Smooth muscle cell (in vitro differentiated cells): Measurements from ENCODE around the gene BDP1. TPM values are rescaled to one million over a fixed set of nuclear protein-coding genes. Genes with fewer than 3 reads are reported as not detected.
"Not testable (repeated sequence)": the region's sequence is repeated elsewhere in the genome, so short reads cannot be mapped to it uniquely, and the experiment has no call there.

Experiments
- DNase-seq: peaks from one replicate; lab custom pipeline; 2025; ENCODE audit not compliant: unreplicated experiment; lab: John Stamatoyannopoulos, UW
- H2AFZ ChIP-seq: fragments of 200-600 bp; sonication (generic); 2 replicates; pipeline ENCODE4 v1.6.0; 2016; ENCODE audit warnings: antibody characterized with exemption, low read depth, mild to moderate bottlenecking
- H3F3A ChIP-seq: fragments of 200-600 bp; sonication (generic); 2 replicates; pipeline ENCODE4 v1.6.0; 2017; ENCODE audit warnings: antibody characterized with exemption, low read depth
- H3K27ac ChIP-seq: fragments of 200-600 bp; sonication (generic); 2 replicates; pipeline ENCODE4 v1.5.1; 2016; ENCODE audit warnings: low read depth, mild to moderate bottlenecking
- H3K27me3 ChIP-seq: fragments of 200-600 bp; sonication (generic); 2 replicates; pipeline ENCODE4 v1.6.1; 2016; ENCODE audit warnings: low read depth, mild to moderate bottlenecking
- H3K36me3 ChIP-seq: fragments of 200-600 bp; sonication (generic); 2 replicates; pipeline ENCODE4 v1.5.1; 2016; ENCODE audit warnings: low read depth
- H3K4me1 ChIP-seq: fragments of 200-600 bp; sonication (generic); 2 replicates; pipeline ENCODE4 v1.5.1; 2016; ENCODE audit warnings: low read depth
- H3K4me2 ChIP-seq: fragments of 200-600 bp; sonication (generic); 2 replicates; pipeline ENCODE4 v1.6.0; 2016; ENCODE audit warnings: mild to moderate bottlenecking
- H3K4me3 ChIP-seq: fragments of 200-600 bp; sonication (generic); 2 replicates; pipeline ENCODE4 v1.5.1; 2016; ENCODE audit warnings: mild to moderate bottlenecking
- H3K79me2 ChIP-seq: fragments of 200-600 bp; sonication (generic); 2 replicates; pipeline ENCODE4 v1.6.0; 2016; ENCODE audit warnings: low read depth, mild to moderate bottlenecking
- H3K9ac ChIP-seq: fragments of 200-600 bp; sonication (generic); 2 replicates; pipeline ENCODE4 v1.6.0; 2016; ENCODE audit warnings: low read depth
- H3K9me3 ChIP-seq: fragments of 200-600 bp; sonication (generic); replicated peaks from 2 replicates; pipeline ENCODE4 v1.5.1; 2016; ENCODE audit warnings: low read depth
- H4K20me1 ChIP-seq: fragments of 200-600 bp; sonication (generic); 2 replicates; pipeline ENCODE4 v1.6.0; 2016; ENCODE audit warnings: low read depth
- WGBS: methylation state at CpG from one replicate; pipeline ENCODE4 v1.1.7; 2016; ENCODE audit warnings: low lambda C conversion rate; 5-methylcytosine and 5-hydroxymethylcytosine counted together
- polyA plus RNA-seq: library from polyadenylated mRNA; unstranded; fragments of >200 nt; fragmentation: Nextera tagmentation; extraction: Ambion mirVana; gene quantifications from 2 replicates; pipeline ENCODE4 v1.2.1, GENCODE V29; 2016
- total RNA-seq: library from RNA; depleted of rRNA; stranded (reverse); fragments of >200 nt; gene quantifications from 2 replicates; pipeline ENCODE4 v1.2.3, GENCODE V29; 2014
- TF ChIP-seq, protein P1 (sequence below): fragments of 200-600 bp; sonication (generic); IDR thresholded peaks from 2 replicates; pipeline ENCODE4 v1.5.1; 2017; ENCODE audit warnings: borderline replicate concordance, mild to moderate bottlenecking, antibody characterized with exemption; ENCODE audit not compliant: insufficient read depth, poor library complexity, severe bottlenecking

Gene BDP1
- total and polyA plus RNA-seq, 2 experiments from 2014 or later: 13.5 to 32.8 TPM

DNA sequence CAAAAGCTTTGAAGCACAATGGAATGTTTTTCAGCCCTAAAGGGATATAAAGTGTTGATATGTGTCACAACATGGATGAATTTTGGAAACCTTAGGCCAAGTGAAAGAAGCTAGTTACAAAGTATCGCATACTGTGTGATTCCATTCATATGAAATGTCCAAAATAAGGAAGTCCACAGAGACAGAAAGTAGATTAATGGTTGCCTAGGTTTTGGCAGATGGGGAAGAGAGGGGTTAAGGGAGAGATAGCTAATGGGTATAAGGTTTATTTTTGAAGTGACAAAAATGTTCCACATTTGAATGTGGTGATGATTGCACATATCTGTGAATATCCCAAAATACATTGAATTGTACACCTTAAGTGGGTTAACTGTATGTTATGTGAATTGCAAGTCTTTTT lies 74.2 kb downstream of the BDP1 start:
- Histone ChIP-seq H3K9ac (no peak overlapping the region), H3K27ac (no peak overlapping the region), H3K4me1 (no peaks in the 10 kb centered on the region), H3K79me2 (no peaks in the 10 kb centered on the region), H3F3A (no peaks in the 10 kb centered on the region), H3K9me3 (no peaks in the 10 kb centered on the region), H3K27me3 (no peaks in the 10 kb centered on the region), H4K20me1 (no peaks in the 10 kb centered on the region), H2AFZ (no peak overlapping the region), H3K4me2 (no peak overlapping the region), H3K4me3 (no peak overlapping the region), H3K36me3 (peaks cover 20% of the 10 kb centered on the region)
- DNase-seq: no peak
- TF ChIP-seq, protein P1, sequence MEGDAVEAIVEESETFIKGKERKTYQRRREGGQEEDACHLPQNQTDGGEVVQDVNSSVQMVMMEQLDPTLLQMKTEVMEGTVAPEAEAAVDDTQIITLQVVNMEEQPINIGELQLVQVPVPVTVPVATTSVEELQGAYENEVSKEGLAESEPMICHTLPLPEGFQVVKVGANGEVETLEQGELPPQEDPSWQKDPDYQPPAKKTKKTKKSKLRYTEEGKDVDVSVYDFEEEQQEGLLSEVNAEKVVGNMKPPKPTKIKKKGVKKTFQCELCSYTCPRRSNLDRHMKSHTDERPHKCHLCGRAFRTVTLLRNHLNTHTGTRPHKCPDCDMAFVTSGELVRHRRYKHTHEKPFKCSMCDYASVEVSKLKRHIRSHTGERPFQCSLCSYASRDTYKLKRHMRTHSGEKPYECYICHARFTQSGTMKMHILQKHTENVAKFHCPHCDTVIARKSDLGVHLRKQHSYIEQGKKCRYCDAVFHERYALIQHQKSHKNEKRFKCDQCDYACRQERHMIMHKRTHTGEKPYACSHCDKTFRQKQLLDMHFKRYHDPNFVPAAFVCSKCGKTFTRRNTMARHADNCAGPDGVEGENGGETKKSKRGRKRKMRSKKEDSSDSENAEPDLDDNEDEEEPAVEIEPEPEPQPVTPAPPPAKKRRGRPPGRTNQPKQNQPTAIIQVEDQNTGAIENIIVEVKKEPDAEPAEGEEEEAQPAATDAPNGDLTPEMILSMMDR: no peak
- 90% methylated on average over 1 of the region's 1 CpG for WGBS

DNA sequence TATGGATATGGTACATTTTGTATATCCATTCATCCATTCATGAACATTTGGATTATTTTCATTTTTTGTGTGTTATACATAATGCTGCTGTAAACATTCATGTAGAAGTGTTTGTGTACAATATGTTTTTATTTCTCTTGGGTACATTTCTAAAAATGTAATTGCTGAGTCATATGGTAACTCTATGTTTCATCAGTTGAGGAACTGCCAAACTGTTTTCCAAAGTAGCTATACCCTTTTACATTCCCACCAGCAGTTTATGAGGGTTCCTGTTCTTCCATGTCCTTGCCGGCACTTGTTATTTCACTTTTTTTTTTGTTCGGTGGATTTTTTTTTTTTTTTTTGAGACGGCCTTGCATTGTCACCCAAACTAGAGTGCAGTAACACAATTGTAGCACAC lies 77.7 kb downstream of the BDP1 start:
- Histone ChIP-seq H3K4me2 (no peak overlapping the region), H4K20me1 (no peaks in the 10 kb centered on the region), H3K4me3 (no peak overlapping the region), H3K9me3 (no peaks in the 10 kb centered on the region), H3K4me1 (no peaks in the 10 kb centered on the region), H3K27ac (peak overlapping the region; percentile 15), H3K9ac (no peak overlapping the region), H3K27me3 (no peaks in the 10 kb centered on the region), H3F3A (no peaks in the 10 kb centered on the region), H2AFZ (no peak overlapping the region), H3K36me3 (peaks cover 29% of the 10 kb centered on the region), H3K79me2 (peaks cover 3% of the 10 kb centered on the region)
- no peak for DNase-seq
- WGBS: 99% methylated on average over 3 of the region's 3 CpGs
- TF ChIP-seq, protein P1: no peak

DNA sequence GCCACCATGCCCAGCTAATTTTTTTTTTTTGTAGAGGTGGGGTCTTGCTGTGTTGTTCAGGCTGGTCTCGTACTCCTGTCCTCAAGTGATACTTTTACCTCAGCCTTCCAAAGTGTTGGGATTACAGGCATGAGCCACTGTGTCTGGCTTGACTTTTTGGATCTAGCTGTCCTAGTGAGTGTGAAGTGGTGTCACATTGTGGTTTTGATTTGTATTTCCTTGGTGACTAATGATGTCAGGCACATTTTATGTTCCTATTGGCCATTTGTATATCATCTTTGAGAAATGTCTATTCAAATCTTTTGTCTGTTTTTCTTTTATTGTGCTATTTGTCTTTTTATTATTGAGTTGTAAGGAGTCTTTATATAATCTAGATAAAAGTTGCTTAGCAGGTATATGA lies 78.2 kb downstream of the BDP1 start:
- H3F3A ChIP-seq: no peaks in the 10 kb centered on the region
- H3K9ac ChIP-seq: no peak overlapping the region
- H3K4me2 ChIP-seq: no peak overlapping the region
- H3K79me2 ChIP-seq: peaks cover 3% of the 10 kb centered on the region
- H4K20me1 ChIP-seq: no peaks in the 10 kb centered on the region
- H3K27ac ChIP-seq: no peak overlapping the region
- H3K27me3 ChIP-seq: no peaks in the 10 kb centered on the region
- DNase-seq: no peak
- TF ChIP-seq, protein P1: no peak
- no peaks in the 10 kb centered on the region for H3K4me1 ChIP-seq
- no peak overlapping the region for H3K4me3 ChIP-seq
- peaks cover 24% of the 10 kb centered on the region for H3K36me3 ChIP-seq
- 96% methylated on average over 1 of the region's 1 CpG for WGBS
- H2AFZ ChIP-seq: no peak overlapping the region
- H3K9me3 ChIP-seq: no peaks in the 10 kb centered on the region

DNA sequence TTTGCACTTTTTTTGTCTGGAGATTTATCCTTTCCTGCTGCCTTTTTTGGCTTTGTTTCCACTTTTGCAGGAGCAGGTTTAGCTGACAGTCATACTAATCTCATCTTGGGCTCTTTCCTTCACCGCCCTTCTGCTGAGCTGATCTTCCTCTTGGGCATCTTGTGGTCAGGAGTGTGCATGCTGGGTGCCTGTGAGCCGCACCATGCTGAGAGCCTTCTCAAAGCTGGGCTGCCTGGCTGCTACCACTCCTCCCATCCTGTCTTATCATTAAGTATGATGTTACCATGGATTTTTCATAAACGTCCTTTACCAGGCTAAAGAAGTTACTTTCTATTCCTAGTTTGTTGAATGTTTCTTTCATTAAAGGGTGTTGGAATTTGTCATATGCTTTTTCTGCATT lies 82.2 kb downstream of the BDP1 start:
- peaks cover 3% of the 10 kb centered on the region for H3K79me2 ChIP-seq

DNA sequence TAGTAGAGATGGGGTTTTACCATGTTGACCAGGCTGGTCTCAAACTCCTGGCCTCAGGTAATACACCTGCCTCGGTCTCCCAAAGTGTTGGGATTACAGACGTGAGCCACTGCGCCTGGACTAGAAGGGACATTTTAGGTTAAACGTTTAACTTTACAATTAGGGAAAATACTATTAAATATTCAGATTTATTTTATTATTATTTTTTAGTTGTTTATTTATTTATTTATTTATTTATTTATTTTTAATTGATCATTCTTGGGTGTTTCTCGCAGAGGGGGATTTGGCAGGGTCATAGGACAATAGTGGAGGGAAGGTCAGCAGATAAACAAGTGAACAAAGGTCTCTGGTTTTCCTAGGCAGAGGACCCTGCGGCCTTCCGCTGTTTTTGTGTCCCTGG lies 95.4 kb downstream of the BDP1 start:
- not testable (repeated sequence) for H3F3A ChIP-seq, H3K9me3 ChIP-seq, H3K4me3 ChIP-seq, DNase-seq, H3K4me2 ChIP-seq, H2AFZ ChIP-seq, H3K79me2 ChIP-seq, H3K27ac ChIP-seq, H3K9ac ChIP-seq, H3K4me1 ChIP-seq, H4K20me1 ChIP-seq, H3K27me3 ChIP-seq
- 96% methylated on average over 7 of the region's 7 CpGs for WGBS
- H3K36me3 ChIP-seq: peaks cover 33% of the 10 kb centered on the region

More for the DNA sequence above, 82.2 kb downstream of the BDP1 start:
- TF ChIP-seq, protein P1: no peak
- Histone ChIP-seq H3K4me1 (no peaks in the 10 kb centered on the region), H3K27ac (no peak overlapping the region), H3K27me3 (no peaks in the 10 kb centered on the region), H3F3A (no peaks in the 10 kb centered on the region), H3K9ac (no peak overlapping the region), H2AFZ (no peak overlapping the region), H3K4me2 (no peak overlapping the region), H3K4me3 (no peak overlapping the region), H3K36me3 (peaks cover 40% of the 10 kb centered on the region), H4K20me1 (no peaks in the 10 kb centered on the region), H3K9me3 (no peaks in the 10 kb centered on the region)
- DNase-seq: no peak
- 92% methylated on average over 3 of the region's 3 CpGs for WGBS

DNA sequence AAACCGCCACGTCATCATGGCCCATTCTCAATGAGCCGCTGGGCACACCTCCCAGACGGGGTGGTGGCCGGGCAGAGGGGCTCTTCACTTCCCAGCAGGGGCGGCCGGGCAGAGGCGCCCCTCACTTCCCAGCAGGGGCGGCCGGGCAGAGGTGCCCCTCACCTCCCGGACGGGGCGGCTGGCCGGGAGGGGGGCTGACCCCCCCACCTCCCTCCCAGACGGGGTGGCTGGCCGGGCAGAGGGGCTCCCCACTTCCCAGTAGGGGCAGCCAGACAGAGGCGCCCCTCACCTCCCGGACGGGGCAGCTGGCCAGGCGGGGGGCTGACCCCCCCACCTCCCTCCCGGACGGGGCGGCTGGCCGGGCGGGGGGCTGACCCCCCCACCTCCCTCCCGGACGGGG lies 96.1 kb downstream of the BDP1 start:
- not testable (repeated sequence) for H3K79me2 ChIP-seq, H3K27ac ChIP-seq, H2AFZ ChIP-seq, H3K4me2 ChIP-seq, H3K27me3 ChIP-seq, DNase-seq, H3K4me1 ChIP-seq, H3K4me3 ChIP-seq, H3K9me3 ChIP-seq, H3F3A ChIP-seq, H4K20me1 ChIP-seq, H3K9ac ChIP-seq
- WGBS: over 99% methylated on average over 13 of the region's 27 CpGs
- H3K36me3 ChIP-seq: peaks cover 33% of the 10 kb centered on the region
